ENCODE results near the gene ABCB11. TPM values are rescaled to one million over a fixed set of nuclear protein-coding genes. Genes with fewer than 3 reads are reported as not detected.

The ABCB11 gene
- polyA plus RNA-seq, 1 of the 3 experiments (the other 2 are of a cell fraction), result not detected

- H3K36me3 ChIP-seq (replicated peaks in 1 of 2; ENCODE audit: control insufficient read depth in 1 of 2, insufficient read depth in 2 of 2, low read length in 1 of 2), result no peaks in the 10 kb centered on the region
- ChIA-PET CTCF (interaction anchor here (1.1 kb wide), 1 partner anchor 29 kb away, joined by 3 read pairs; no protein-coding TSS in a partner anchor), POLR2A (no interaction called here)
- no peaks in the 10 kb centered on the region for H3K79me2 ChIP-seq (ENCODE audit: insufficient read depth)
- DNase-seq, result no peak
- WGBS (ENCODE audit: low lambda C conversion rate), result 34% methylated on average over 2 of the region's 2 CpGs
- no peak overlapping the region for H3K27ac ChIP-seq (ENCODE audit: low read depth in 2 of 2, low read length in 1 of 2)
- no peaks in the 10 kb centered on the region for H3K9me3 ChIP-seq
- no peak overlapping the region for H2AFZ ChIP-seq (ENCODE audit: low read depth)
- no peaks in the 10 kb centered on the region for H3K9me2 ChIP-seq
- no peaks in the 10 kb centered on the region for H3K4me1 ChIP-seq (ENCODE audit: control insufficient read depth in 1 of 2, insufficient read depth in 2 of 2, low read depth in 1 of 2, low read length in 1 of 2)
- H3K4me3 ChIP-seq (ENCODE audit: low read depth in 2 of 2, low read length in 1 of 2), result no peak overlapping the region
- no peaks in the 10 kb centered on the region for H3F3A ChIP-seq (replicated peaks; ENCODE audit: insufficient read depth)
- H3K9ac ChIP-seq, result no peak overlapping the region
- TF ChIP-seq RAD21 (IDR thresholded peaks at IDR 0.05; ENCODE audit: low read length) (no peak), JUND (IDR thresholded peaks at IDR 0.05) (no peak), NFIC (IDR thresholded peaks at IDR 0.05; ENCODE audit: borderline replicate concordance) (no peak), RFX5 (IDR thresholded peaks at IDR 0.05; ENCODE audit: low read length) (no peak), REST (IDR thresholded peaks at IDR 0.05; ENCODE audit: low read depth, low read length) (no peak), IRF3 (IDR thresholded peaks at IDR 0.05; ENCODE audit: low read depth, low read length) (no peak), PBX3 (IDR thresholded peaks at IDR 0.05) (no peak), GABPA (IDR thresholded peaks at IDR 0.05; ENCODE audit: low read depth) (no peak), TCF12 (IDR thresholded peaks at IDR 0.05) (no peak)
- no peaks in the 10 kb centered on the region for H3K27me3 ChIP-seq (ENCODE audit: insufficient read depth)
- H3K4me2 ChIP-seq, result no peak overlapping the region
- H4K20me1 ChIP-seq (ENCODE audit: insufficient read depth), result no peaks in the 10 kb centered on the region
These were observed 49.3 kb upstream of the ABCB11 start for GRCh38 chr2:169080250-169081069.

- no peak overlapping the region for H3K9ac ChIP-seq
- no peak for DNase-seq
- no peaks in the 10 kb centered on the region for H3K79me2 ChIP-seq (ENCODE audit: insufficient read depth)
- no peaks in the 10 kb centered on the region for H3K27me3 ChIP-seq (ENCODE audit: insufficient read depth)
- no peak overlapping the region for H3K4me3 ChIP-seq (ENCODE audit: low read depth in 2 of 2, low read length in 1 of 2)
- no peak overlapping the region for H3K27ac ChIP-seq (ENCODE audit: low read depth in 2 of 2, low read length in 1 of 2)
- H3K9me2 ChIP-seq, result no peaks in the 10 kb centered on the region
- H3K9me3 ChIP-seq, result no peaks in the 10 kb centered on the region
- no peaks in the 10 kb centered on the region for H3K36me3 ChIP-seq (replicated peaks in 1 of 2; ENCODE audit: control insufficient read depth in 1 of 2, insufficient read depth in 2 of 2, low read length in 1 of 2)
- H3K4me2 ChIP-seq, result no peak overlapping the region
- no peak for TF ChIP-seq SIN3A (IDR thresholded peaks at IDR 0.05; ENCODE audit: borderline replicate concordance, low read depth, low read length)
- no peak for TF ChIP-seq NFIC (IDR thresholded peaks at IDR 0.05; ENCODE audit: borderline replicate concordance)
- no peak for TF ChIP-seq EP300 (IDR thresholded peaks at IDR 0.05; ENCODE audit: borderline replicate concordance in 1 of 2, low read depth in 1 of 2, low read length in 1 of 2)
- no peak for TF ChIP-seq TEAD4 (IDR thresholded peaks at IDR 0.05; ENCODE audit: borderline replicate concordance, insufficient read depth)
- TF ChIP-seq JUND (IDR thresholded peaks at IDR 0.05), result no peak
- no peak for TF ChIP-seq CHD2 (IDR thresholded peaks at IDR 0.05; ENCODE audit: low read length, partially characterized antibody)
- no peak for TF ChIP-seq REST (IDR thresholded peaks at IDR 0.05; ENCODE audit: low read depth, low read length)
- TF ChIP-seq TAF1 (IDR thresholded peaks at IDR 0.05; ENCODE audit: borderline replicate concordance, low read depth, low read length), result no peak
- 9% methylated on average over 2 of the region's 2 CpGs for WGBS (ENCODE audit: low lambda C conversion rate)
- H3F3A ChIP-seq (replicated peaks; ENCODE audit: insufficient read depth), result no peaks in the 10 kb centered on the region
- no peaks in the 10 kb centered on the region for H4K20me1 ChIP-seq (ENCODE audit: insufficient read depth)
- H2AFZ ChIP-seq (ENCODE audit: low read depth), result no peak overlapping the region
- CTCF ChIA-PET, result no interaction called here
- H3K4me1 ChIP-seq (ENCODE audit: control insufficient read depth in 1 of 2, insufficient read depth in 2 of 2, low read depth in 1 of 2, low read length in 1 of 2), result no peaks in the 10 kb centered on the region
- POLR2A ChIA-PET, result no interaction called here
These were observed 46.6 kb upstream of the ABCB11 start for GRCh38 chr2:169077674-169078240.

Measured in SK-N-SH (cell line).